ENCODE measurements around the gene SUSD4. TPM values are rescaled to one million over a fixed set of nuclear protein-coding genes. Genes with fewer than 3 reads are reported as not detected.

SUSD4 gene
- total RNA-seq, 1 experiment from 2014 or later = 3.5 TPM

GRCh38 chr1:223248001-223248769, 115.8 kb downstream of the SUSD4 start:
- no peak overlapping the region for H2BK120ac ChIP-seq (ENCODE audit: low read depth, low read length, poor library complexity, severe bottlenecking)
- no peaks in the 10 kb centered on the region for H3K79me1 ChIP-seq (ENCODE audit: insufficient read depth, low read depth, low read length, poor library complexity, severe bottlenecking)
- H3K9ac ChIP-seq (ENCODE audit: extremely low read depth, insufficient read length, low read length) = no peak overlapping the region
- Mint-ChIP-seq H3K4me1 (no peaks in the 10 kb centered on the region), H3K9me3 (no peaks in the 10 kb centered on the region), H3K36me3 (ENCODE audit: insufficient read depth in 1 of 3, low read depth in 3 of 3) (no peaks in the 10 kb centered on the region), H3K27ac (no peak overlapping the region), H3K4me3 (no peak overlapping the region), H3K27me3 (ENCODE audit: low read depth) (peaks cover 15% of the 10 kb centered on the region)
- H3K27ac ChIP-seq (ENCODE audit: insufficient read length, low read depth, low read length) = no peak overlapping the region
- H2BK12ac ChIP-seq (ENCODE audit: insufficient read length, low read depth, low read length) = no peak overlapping the region
- no peak overlapping the region for H2BK15ac ChIP-seq (ENCODE audit: low read depth, low read length)
- no peak overlapping the region for H4K91ac ChIP-seq (ENCODE audit: insufficient read length, low read depth, low read length)
- no peak overlapping the region for H4K5ac ChIP-seq (ENCODE audit: insufficient read length, low read depth, low read length)
- no peaks in the 10 kb centered on the region for H3K79me2 ChIP-seq (ENCODE audit: insufficient read depth, low read length)
- no peak overlapping the region for H2BK20ac ChIP-seq (ENCODE audit: low read depth, low read length, poor library complexity, severe bottlenecking)
- H2BK5ac ChIP-seq (ENCODE audit: insufficient read length, low read length) = no peak overlapping the region
- no peak for TF ChIP-seq CTCF (conservative IDR thresholded peaks at IDR 0.05)
- H3K4me1 ChIP-seq (ENCODE audit: insufficient read depth, low read length) = no peaks in the 10 kb centered on the region
- H4K8ac ChIP-seq (replicated peaks; ENCODE audit: insufficient read length, low read depth, low read length) = no peak overlapping the region
- no peak overlapping the region for H3K56ac ChIP-seq (ENCODE audit: insufficient read length, low read depth, low read length)
- H3K4ac ChIP-seq (ENCODE audit: low read depth, low read length) = no peak overlapping the region
- no peaks in the 10 kb centered on the region for H3K9me3 ChIP-seq (ENCODE audit: control insufficient read depth, low read depth, low read length)
- no peak overlapping the region for H2AFZ ChIP-seq (ENCODE audit: low read length)
- no peak overlapping the region for H3K14ac ChIP-seq (ENCODE audit: insufficient read depth, low read length)
- peaks cover 3% of the 10 kb centered on the region for H4K20me1 ChIP-seq (ENCODE audit: control insufficient read depth, insufficient read depth, insufficient read length)
- no peaks in the 10 kb centered on the region for H3K27me3 ChIP-seq (ENCODE audit: insufficient read depth, low read length)
- H3K23me2 ChIP-seq (ENCODE audit: insufficient read length, low read depth, low read length, poor library complexity, severe bottlenecking) = no peaks in the 10 kb centered on the region
- H3T11ph ChIP-seq (ENCODE audit: low read length) = no peak overlapping the region
- H2AK5ac ChIP-seq (ENCODE audit: insufficient read length, low read length) = no peak overlapping the region
- no peak overlapping the region for H3K18ac ChIP-seq (ENCODE audit: insufficient read length, low read depth, low read length)
- no peak overlapping the region for H3K4me2 ChIP-seq (ENCODE audit: insufficient read depth, insufficient read length, low read length)
- no CpG with 5 or more reads among the region's 6 CpGs for WGBS (ENCODE audit: extremely low coverage, insufficient read length, low lambda C conversion rate)
- peak; percentile 7 for DNase-seq
- H3K23ac ChIP-seq (ENCODE audit: insufficient read length, low read depth, low read length) = no peak overlapping the region
